GM15510 (cell line): ENCODE data around the gene RPRD1B.

Experiments used
- POLR2A ChIP-seq: IDR thresholded peaks from 3 replicates; pipeline ENCODE4 v1.6.1; 2011; ENCODE audit warnings: borderline replicate concordance; ENCODE audit not compliant: insufficient read length; ENCODE audit errors: extremely low read depth

RPRD1B gene

GRCh38 chr20:38072898-38073297, 39.4 kb downstream of the RPRD1B start:
- TF ChIP-seq POLR2A, result no peak

GRCh38 chr20:38073307-38074071, 39.9 kb downstream of the RPRD1B start:
- no peak for TF ChIP-seq POLR2A

- no peak for TF ChIP-seq POLR2A
These were observed 41.8 kb downstream of the RPRD1B start for GRCh38 chr20:38075161-38075998.

GRCh38 chr20:38076548-38076947, 43.0 kb downstream of the RPRD1B start:
- TF ChIP-seq POLR2A, result no peak

GRCh38 chr20:38078084-38078483, 44.5 kb downstream of the RPRD1B start:
- no peak for TF ChIP-seq POLR2A

GRCh38 chr20:38079353-38079752, 45.8 kb downstream of the RPRD1B start:
- no peak for TF ChIP-seq POLR2A

- TF ChIP-seq POLR2A, result no peak
These were observed 48.0 kb downstream of the RPRD1B start for GRCh38 chr20:38081575-38081974.

- no peak for TF ChIP-seq POLR2A
These were observed 49.3 kb downstream of the RPRD1B start for GRCh38 chr20:38082894-38083293.

GRCh38 chr20:38083338-38084048, 49.9 kb downstream of the RPRD1B start:
- no peak for TF ChIP-seq POLR2A

GRCh38 chr20:38084425-38084951, 50.9 kb downstream of the RPRD1B start:
- TF ChIP-seq POLR2A, result no peak

- TF ChIP-seq POLR2A, result no peak
These were observed 51.5 kb downstream of the RPRD1B start for GRCh38 chr20:38085026-38085425.

GRCh38 chr20:38089500-38089899, 56.0 kb downstream of the RPRD1B start:
- no peak for TF ChIP-seq POLR2A

GRCh38 chr20:38090061-38090460, 56.5 kb downstream of the RPRD1B start:
- TF ChIP-seq POLR2A, result no peak

GRCh38 chr20:38091441-38092216, 58.1 kb downstream of the RPRD1B start:
- no peak for TF ChIP-seq POLR2A
